ENCODE results near the gene TBC1D8.

TBC1D8 gene

DNA sequence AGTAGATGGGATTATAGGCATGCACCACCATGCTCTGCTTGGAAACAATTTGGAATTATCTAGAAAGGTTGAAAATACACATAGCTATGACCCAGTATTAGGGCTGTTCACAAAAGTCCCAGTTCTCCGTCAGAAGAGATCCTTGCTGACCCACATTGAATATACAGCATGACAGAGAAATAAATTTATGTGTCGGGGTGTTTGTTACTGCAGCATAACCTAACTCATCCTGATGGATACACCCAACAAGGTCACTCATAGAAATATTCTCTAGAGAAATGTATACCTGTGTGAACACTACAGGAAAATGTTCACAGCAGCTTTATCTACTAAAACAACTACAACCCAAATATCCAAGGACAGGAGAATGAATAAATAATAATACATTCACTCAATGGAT is 9.0 kb downstream of the TBC1D8 start:
- Histone ChIP-seq H3K4me3 (no peak overlapping the region), H3K27ac (no peak overlapping the region)

- no peak overlapping the region for H3K4me3 ChIP-seq
- H3K27ac ChIP-seq = no peak overlapping the region
Measured at GRCh38 chr2:101140978-101141655, 10.1 kb downstream of the TBC1D8 start.

- Histone ChIP-seq H3K27ac (no peak overlapping the region), H3K4me3 (no peak overlapping the region)
Measured at GRCh38 chr2:101140237-101140636, 10.9 kb downstream of the TBC1D8 start.

DNA sequence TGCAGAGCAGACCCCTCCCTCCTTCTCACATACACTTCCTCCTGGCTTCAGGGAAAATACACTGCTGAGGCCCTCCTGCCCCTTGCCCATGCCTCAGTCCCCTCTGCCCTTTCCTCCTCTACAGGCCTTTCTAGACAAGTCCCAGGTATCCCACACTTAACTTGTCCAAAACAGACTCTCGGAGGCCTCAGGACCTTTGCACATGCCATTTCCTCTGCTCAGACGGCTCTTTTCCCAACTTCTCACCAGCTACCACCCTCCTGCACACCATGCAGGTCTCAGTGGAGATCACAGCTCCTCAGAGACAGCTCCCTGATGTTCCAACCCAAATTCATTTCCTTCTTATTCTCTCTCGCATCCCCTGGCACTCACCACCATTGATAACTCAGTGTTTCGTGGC is 11.7 kb downstream of the TBC1D8 start:
- Histone ChIP-seq H3K27ac (no peak overlapping the region), H3K4me3 (no peak overlapping the region)

DNA sequence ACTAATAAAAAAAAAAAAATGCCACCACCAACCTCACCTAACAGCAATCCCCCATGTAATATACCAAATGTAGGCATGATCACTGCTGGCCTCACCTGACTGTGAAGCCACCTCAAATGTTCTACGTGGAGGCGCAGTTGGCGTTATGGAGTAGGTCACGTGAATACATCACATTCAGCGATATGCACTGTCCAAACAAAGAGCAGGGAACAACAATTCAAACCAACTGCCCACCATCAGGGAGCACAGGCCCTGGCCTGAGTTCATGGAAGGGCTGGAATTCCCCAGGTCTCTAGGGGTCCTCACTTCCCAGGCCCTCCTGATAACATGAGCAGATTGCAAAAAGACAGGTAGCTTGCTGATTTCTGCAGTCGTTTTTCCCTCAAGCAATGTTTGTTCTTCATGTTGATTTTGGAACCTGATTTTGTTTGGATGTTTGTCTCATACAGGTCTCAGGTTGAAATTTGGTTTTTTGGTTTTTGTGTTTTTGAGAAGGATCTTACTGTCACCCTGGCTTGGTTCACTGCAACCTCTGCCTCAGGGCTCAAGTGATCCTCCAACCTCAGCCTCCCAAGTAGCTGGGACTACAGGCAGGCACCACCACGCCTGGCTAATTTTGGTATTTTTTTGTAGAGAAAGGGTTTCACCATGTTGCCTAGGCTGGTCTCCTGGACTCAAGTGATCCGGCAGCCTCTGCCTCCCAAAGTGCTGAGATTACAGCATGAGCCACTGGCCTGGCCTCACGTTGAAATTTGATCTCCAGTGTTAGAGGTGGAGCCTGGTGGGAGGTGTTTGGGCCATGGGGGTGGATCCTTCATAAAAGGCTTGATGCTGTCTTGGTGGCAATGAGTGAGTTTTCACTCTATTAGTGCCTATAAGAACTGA is 15.5 kb downstream of the TBC1D8 start:
- H3K4me3 ChIP-seq = no peak overlapping the region
- no peak overlapping the region for H3K27ac ChIP-seq

DNA sequence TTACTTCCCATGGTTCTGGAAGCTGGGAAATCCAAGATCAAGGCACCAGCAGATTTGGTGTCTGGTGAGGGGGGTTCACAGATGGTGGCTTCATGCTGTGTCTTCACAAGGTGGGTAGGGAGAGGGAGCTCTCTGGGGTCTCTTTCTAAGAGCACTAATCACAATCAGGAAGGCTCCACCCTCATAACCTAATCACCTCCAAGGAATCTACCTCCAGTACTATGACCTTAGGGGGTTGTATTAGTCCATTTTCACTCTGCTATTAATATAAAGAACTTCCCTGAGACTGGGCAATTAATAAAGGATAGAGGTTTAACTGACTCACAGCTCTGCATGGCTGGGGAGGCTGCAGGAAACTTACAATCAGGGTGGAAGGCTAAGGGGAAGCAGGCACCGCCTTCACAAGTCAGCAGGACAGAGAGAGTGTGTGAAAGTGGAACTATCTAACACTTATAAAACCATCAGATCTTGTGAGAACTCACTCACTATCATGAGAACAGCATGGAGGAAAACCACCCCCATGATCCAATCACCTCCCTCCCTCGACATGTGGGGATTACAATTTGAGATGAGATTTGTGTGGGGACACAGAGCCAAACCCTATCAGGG is 17.6 kb downstream of the TBC1D8 start:
- no peak overlapping the region for H3K27ac ChIP-seq

GRCh38 chr2:101132202-101132601 is 19.0 kb downstream of the TBC1D8 start:
- Histone ChIP-seq H3K27ac (no peak overlapping the region), H3K4me3 (no peak overlapping the region)

More for the DNA sequence above, 17.6 kb downstream of the TBC1D8 start:
- no peak overlapping the region for H3K4me3 ChIP-seq

GRCh38 chr2:101130081-101130480 is 21.1 kb downstream of the TBC1D8 start:
- Histone ChIP-seq H3K27ac (no peak overlapping the region), H3K4me3 (no peak overlapping the region)

GRCh38 chr2:101127319-101128056 is 23.7 kb downstream of the TBC1D8 start:
- no peak overlapping the region for H3K4me3 ChIP-seq
- H3K27ac ChIP-seq = no peak overlapping the region

- H3K27ac ChIP-seq = peak overlapping the region in 3 of 21 experiments; percentile 6 to 49 (median 43)
- H3K4me3 ChIP-seq = no peak overlapping the region
Measured at GRCh38 chr2:101125808-101126207, 25.4 kb downstream of the TBC1D8 start.

- Histone ChIP-seq H3K27ac (peak overlapping the region in 8 of 21 experiments; percentile 3 to 73 (median 34)), H3K4me3 (no peak overlapping the region)
Measured at GRCh38 chr2:101125374-101125773, 25.8 kb downstream of the TBC1D8 start.

DNA sequence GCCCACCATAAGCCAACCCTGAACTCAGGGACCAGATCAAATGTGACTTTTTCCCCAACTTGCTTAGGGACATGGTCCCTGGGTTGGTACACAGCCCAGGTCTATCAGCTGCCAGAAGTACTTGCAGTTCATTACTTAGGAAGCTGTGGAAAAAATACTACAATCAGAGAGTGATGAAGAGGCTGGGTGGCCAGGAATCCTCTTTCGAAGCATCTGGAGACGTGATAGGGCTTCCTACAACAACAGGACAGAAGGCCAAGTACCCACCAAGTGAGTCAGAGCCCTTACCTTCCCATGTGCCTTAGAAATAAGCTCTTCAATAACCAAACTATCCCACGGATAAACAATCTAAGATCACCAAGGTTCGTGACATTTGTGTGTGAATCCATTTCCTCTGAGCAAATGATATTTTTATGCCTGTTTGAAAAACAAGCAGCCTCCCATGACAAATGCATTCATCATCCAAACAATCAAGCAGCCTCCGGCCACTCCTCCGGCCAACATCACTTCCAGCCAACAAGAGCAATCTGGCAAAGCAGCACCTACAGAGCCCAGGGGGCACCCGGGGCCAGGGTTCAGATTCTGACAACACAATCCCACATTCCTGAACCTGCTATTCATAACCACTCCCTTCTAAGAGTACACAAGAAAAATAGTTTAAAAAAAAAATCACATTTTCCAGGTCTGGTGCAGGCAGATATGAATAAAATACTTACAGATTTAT is 26.4 kb downstream of the TBC1D8 start:
- peak overlapping the region in 12 of 21 experiments; percentile 12 to 73 (median 58) for H3K27ac ChIP-seq
- H3K4me3 ChIP-seq = no peak overlapping the region

- peak overlapping the region in 9 of 21 experiments; percentile 19 to 73 (median 59) for H3K27ac ChIP-seq
- no peak overlapping the region for H3K4me3 ChIP-seq
Measured at GRCh38 chr2:101123795-101124471, 27.2 kb downstream of the TBC1D8 start.

DNA sequence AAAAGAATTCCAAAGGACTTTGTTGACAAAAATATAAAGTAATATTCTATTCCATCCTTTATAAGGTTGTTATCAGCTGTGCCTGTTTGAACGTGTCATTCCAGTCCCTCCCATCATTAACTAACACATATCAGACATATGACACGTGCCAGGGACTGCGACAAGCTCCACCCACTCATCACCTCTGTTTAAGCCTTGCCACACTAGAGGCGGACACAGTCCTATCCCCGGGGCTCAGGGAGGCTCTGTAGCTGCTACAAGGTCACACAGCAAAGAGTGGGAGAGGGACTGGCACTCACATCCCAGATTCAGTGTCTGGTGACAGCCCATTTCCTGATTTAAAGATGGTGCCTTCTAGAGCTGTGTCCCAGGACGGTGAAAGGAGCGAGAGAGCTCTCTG is 30.0 kb downstream of the TBC1D8 start:
- Histone ChIP-seq H3K27ac (peak overlapping the region in 1 of 21 experiments; percentile 36), H3K4me3 (no peak overlapping the region)

GRCh38 chr2:101120124-101120996 is 30.8 kb downstream of the TBC1D8 start:
- Histone ChIP-seq H3K4me3 (no peak overlapping the region), H3K27ac (peak overlapping the region in 8 of 21 experiments; percentile 7 to 67 (median 36))

GRCh38 chr2:101119431-101119830 is 31.8 kb downstream of the TBC1D8 start:
- H3K4me3 ChIP-seq = no peak overlapping the region
- H3K27ac ChIP-seq = peak overlapping the region in 2 of 21 experiments; percentile 12 to 31

DNA sequence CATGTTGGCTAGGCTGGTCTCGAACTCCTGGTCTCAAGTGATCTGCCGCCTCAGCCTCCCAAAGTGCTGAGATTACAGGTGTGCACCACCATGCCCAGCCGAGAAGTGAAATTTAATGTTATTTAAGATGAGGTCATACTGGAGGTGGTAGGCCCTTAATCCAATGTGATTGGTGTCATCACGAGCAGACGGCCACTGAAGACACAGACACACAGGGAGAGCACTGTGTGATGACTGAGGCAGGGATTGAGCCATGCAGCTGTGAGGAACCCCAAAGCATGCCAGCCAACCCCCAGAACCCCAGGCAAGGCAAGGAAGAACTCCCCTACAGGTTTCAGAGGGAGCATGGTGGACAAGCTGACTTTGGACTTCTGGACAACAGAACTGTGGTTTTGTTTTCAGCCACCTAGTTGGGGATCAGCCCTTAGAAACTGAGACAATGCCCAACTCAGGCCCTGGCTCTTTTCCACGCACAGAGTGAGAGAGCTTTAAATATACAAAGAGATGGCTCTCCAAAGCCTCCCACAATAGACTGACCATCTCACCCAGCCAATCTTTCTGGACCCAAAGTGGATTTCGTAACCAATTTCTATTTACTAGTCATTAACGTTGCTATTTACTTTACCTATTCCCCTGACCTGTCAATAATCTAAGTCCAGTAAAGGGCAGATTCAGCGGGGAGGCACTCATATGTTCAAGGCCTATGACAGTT is 34.2 kb downstream of the TBC1D8 start:
- H3K27ac ChIP-seq = no peak overlapping the region
- no peak overlapping the region for H3K4me3 ChIP-seq

Measured in skin epidermis (tissue), 12 donors.